Measurements from ENCODE around the gene ME2.

The ME2 gene

DNA sequence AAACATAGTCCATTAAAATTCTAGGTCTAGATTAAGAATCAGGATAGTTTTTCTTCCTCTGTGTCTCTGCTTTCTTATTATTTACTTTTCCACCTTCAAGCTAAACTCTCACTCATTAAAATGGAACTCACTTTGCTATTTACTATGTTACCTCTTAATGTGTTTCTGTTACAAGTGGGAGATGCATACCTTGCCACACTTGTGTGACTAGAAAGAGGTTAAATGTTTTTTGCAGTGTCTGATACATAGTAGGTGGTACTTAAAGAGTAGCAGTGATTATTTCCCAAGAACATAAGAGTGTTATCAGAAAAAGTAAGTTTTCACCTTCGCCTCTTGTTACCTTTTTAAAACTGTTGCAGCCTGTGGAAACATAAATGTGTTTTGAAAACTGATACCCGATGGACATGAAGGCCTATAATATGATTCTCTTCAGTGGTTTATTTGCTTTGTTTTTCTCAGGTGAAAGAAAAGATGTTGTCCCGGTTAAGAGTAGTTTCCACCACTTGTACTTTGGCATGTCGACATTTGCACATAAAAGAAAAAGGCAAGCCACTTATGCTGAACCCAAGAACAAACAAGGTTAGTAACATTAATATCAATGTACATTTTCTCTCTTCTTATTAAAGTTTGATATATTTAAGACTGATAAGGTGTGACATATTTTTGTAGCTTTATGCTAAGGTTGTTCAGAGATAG lies 16.6 kb downstream of the ME2 start:
- H3K79me2 ChIP-seq (ENCODE audit: control insufficient read depth, low read length) = peaks cover 33% of the 10 kb centered on the region
- no peak overlapping the region for H3K4me3 ChIP-seq (ENCODE audit: low read length)
- no peaks in the 10 kb centered on the region; the same call in 1 of the 2 replicates for H3F3A ChIP-seq (ENCODE audit: control insufficient read depth, insufficient read depth)
- H3K4me1 ChIP-seq (ENCODE audit: control insufficient read depth, low read length) = no peaks in the 10 kb centered on the region
- H3K9me3 ChIP-seq (ENCODE audit: control insufficient read depth, insufficient read depth, low read length) = no peaks in the 10 kb centered on the region
- no peak for TF ChIP-seq EZH2phosphoT487 (IDR thresholded peaks at IDR 0.05; ENCODE audit: borderline replicate concordance, low read length)
- TF ChIP-seq, protein P1, sequence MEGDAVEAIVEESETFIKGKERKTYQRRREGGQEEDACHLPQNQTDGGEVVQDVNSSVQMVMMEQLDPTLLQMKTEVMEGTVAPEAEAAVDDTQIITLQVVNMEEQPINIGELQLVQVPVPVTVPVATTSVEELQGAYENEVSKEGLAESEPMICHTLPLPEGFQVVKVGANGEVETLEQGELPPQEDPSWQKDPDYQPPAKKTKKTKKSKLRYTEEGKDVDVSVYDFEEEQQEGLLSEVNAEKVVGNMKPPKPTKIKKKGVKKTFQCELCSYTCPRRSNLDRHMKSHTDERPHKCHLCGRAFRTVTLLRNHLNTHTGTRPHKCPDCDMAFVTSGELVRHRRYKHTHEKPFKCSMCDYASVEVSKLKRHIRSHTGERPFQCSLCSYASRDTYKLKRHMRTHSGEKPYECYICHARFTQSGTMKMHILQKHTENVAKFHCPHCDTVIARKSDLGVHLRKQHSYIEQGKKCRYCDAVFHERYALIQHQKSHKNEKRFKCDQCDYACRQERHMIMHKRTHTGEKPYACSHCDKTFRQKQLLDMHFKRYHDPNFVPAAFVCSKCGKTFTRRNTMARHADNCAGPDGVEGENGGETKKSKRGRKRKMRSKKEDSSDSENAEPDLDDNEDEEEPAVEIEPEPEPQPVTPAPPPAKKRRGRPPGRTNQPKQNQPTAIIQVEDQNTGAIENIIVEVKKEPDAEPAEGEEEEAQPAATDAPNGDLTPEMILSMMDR (IDR thresholded peaks at IDR 0.05; ENCODE audit: low read depth, low read length, poor library complexity, severe bottlenecking) = no peak
- H3K27ac ChIP-seq (ENCODE audit: low read depth, low read length) = no peak overlapping the region
- peaks cover 45% of the 10 kb centered on the region for H3K36me3 ChIP-seq (ENCODE audit: control insufficient read depth, low read length)
- no peaks in the 10 kb centered on the region for H4K20me1 ChIP-seq (ENCODE audit: control insufficient read depth, insufficient read depth, low read depth, low read length)
- no peak overlapping the region for H3K4me2 ChIP-seq (ENCODE audit: low read length)
- H3K27me3 ChIP-seq (ENCODE audit: control insufficient read depth, low read length) = no peaks in the 10 kb centered on the region
- H3K9me2 ChIP-seq (replicated peaks; ENCODE audit: control insufficient read depth, low read length) = no peaks in the 10 kb centered on the region

- Histone ChIP-seq H3K4me3 (ENCODE audit: low read length) (no peak overlapping the region), H3K4me2 (ENCODE audit: low read length) (no peak overlapping the region), H3K9me3 (ENCODE audit: control insufficient read depth, insufficient read depth, low read length) (no peaks in the 10 kb centered on the region), H3K27ac (ENCODE audit: low read depth, low read length) (no peak overlapping the region), H3F3A (ENCODE audit: control insufficient read depth, insufficient read depth) (no peaks in the 10 kb centered on the region; the same call in 1 of the 2 replicates), H3K79me2 (ENCODE audit: control insufficient read depth, low read length) (peaks cover 27% of the 10 kb centered on the region), H3K9me2 (replicated peaks; ENCODE audit: control insufficient read depth, low read length) (no peaks in the 10 kb centered on the region), H3K27me3 (ENCODE audit: control insufficient read depth, low read length) (no peaks in the 10 kb centered on the region), H3K4me1 (ENCODE audit: control insufficient read depth, low read length) (no peaks in the 10 kb centered on the region), H4K20me1 (ENCODE audit: control insufficient read depth, insufficient read depth, low read depth, low read length) (no peaks in the 10 kb centered on the region), H3K36me3 (ENCODE audit: control insufficient read depth, low read length) (peaks cover 46% of the 10 kb centered on the region)
- TF ChIP-seq, protein P1 (IDR thresholded peaks at IDR 0.05; ENCODE audit: low read depth, low read length, poor library complexity, severe bottlenecking) = no peak
- TF ChIP-seq EZH2phosphoT487 (IDR thresholded peaks at IDR 0.05; ENCODE audit: borderline replicate concordance, low read length) = no peak
Observed at GRCh38 chr18:50896093-50896492, 17.2 kb downstream of the ME2 start.

DNA sequence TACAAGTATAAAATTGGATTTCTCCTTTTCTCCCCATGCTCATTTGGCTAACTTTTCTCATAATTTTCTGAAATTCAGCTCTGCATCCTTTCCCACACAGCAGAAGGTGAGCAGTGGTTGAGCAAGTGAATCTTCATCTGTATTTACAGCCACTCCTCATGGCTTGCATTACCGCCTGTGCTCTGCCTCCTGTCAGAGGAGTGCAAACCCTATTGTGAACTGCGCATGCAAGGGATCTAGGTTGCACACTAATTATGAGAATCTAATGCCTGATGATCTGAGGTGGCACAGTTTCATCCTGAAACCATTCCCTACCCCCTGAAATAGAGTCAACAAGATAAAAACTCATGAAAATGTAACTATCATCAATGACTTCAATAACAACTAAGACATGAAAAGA lies 20.0 kb downstream of the ME2 start:
- no peaks in the 10 kb centered on the region for H3K4me1 ChIP-seq (ENCODE audit: control insufficient read depth, low read length)
- TF ChIP-seq, protein P1 (IDR thresholded peaks at IDR 0.05; ENCODE audit: low read depth, low read length, poor library complexity, severe bottlenecking) = no peak
- H3K79me2 ChIP-seq (ENCODE audit: control insufficient read depth, low read length) = peaks cover 8% of the 10 kb centered on the region
- H4K20me1 ChIP-seq (ENCODE audit: control insufficient read depth, insufficient read depth, low read depth, low read length) = no peaks in the 10 kb centered on the region
- no peaks in the 10 kb centered on the region for H3K9me3 ChIP-seq (ENCODE audit: control insufficient read depth, insufficient read depth, low read length)
- no peaks in the 10 kb centered on the region for H3K9me2 ChIP-seq (replicated peaks; ENCODE audit: control insufficient read depth, low read length)
- peaks cover 63% of the 10 kb centered on the region for H3K36me3 ChIP-seq (ENCODE audit: control insufficient read depth, low read length)
- H3F3A ChIP-seq (ENCODE audit: control insufficient read depth, insufficient read depth) = no peaks in the 10 kb centered on the region
- H3K27ac ChIP-seq (ENCODE audit: low read depth, low read length) = no peak overlapping the region
- H3K27me3 ChIP-seq (ENCODE audit: control insufficient read depth, low read length) = no peaks in the 10 kb centered on the region
- no peak overlapping the region for H3K4me3 ChIP-seq (ENCODE audit: low read length)
- H3K4me2 ChIP-seq (ENCODE audit: low read length) = no peak overlapping the region
